Sigmoid colon (tissue), 7 donors: ENCODE measurements around the gene SLC17A2. TPM values are rescaled to one million over a fixed set of nuclear protein-coding genes. Genes with fewer than 3 reads are reported as not detected.

ENCODE experiments used
- DNase-seq: peaks from one replicate; pipeline ENCODE4 v3.0.0-alpha.2; 2019
- H3K27ac ChIP-seq, 4 donors: fragments of 200-600 bp; sonication (generic); one replicate each; pipeline ENCODE4 v1.5.1; 2016 to 2019; ENCODE audit warnings: mild to moderate bottlenecking in 1 of 4
- H3K27me3 ChIP-seq, 3 donors: fragments of 200-600 bp; sonication (generic); one replicate each; pipeline ENCODE4 v1.5.1; 2019; ENCODE audit warnings: mild to moderate bottlenecking in 1 of 3
- H3K36me3 ChIP-seq, 4 donors: fragments of 200-600 bp; sonication (generic); one replicate each; pipeline ENCODE4 v1.5.1; 2016 to 2019
- H3K4me1 ChIP-seq, 4 donors: fragments of 200-600 bp; sonication (generic); one replicate each; pipeline ENCODE4 v1.5.1; 2017 to 2019
- H3K4me3 ChIP-seq, 4 donors: fragments of 200-600 bp; sonication (generic); one replicate each; pipeline ENCODE4 v1.5.1; 2017 to 2019; ENCODE audit warnings: mild to moderate bottlenecking in 2 of 4, moderate library complexity in 1 of 4
- H3K9me3 ChIP-seq, 4 donors: fragments of 200-600 bp in 3 of 4; sonication (generic) in 3 of 4; one replicate each; pipeline versions ENCODE4 v1.5.1 to v1.6.1; 2013 to 2019
- CTCF ChIP-seq, 4 experiments: fragments of 450-650 bp in 3 of 4; fragments of 200-600 bp in 1 of 4; IDR thresholded peaks; one replicate each; pipeline ENCODE4 v1.5.1; 2016 to 2019; ENCODE audit warnings: antibody characterized with exemption in 4 of 4, mild to moderate bottlenecking in 3 of 4, moderate library complexity in 2 of 4
- EP300 ChIP-seq, 4 donors: sonication (generic); formaldehyde crosslinking; IDR thresholded peaks; one replicate each; pipeline ENCODE4 v1.6.1; 2017; ENCODE audit warnings: antibody characterized with exemption in 4 of 4
- POLR2A ChIP-seq, 2 donors: fragments of 450-650 bp; IDR thresholded peaks; one replicate each; pipeline ENCODE4 v1.6.1; 2016; ENCODE audit warnings: antibody characterized with exemption in 2 of 2, mild to moderate bottlenecking in 2 of 2, moderate library complexity in 2 of 2
- POLR2AphosphoS5 ChIP-seq, 4 donors: sonication (generic); formaldehyde crosslinking; IDR thresholded peaks; one replicate each; pipeline ENCODE4 v1.6.1; 2017; ENCODE audit warnings: antibody characterized with exemption in 4 of 4
- WGBS, 2 donors: extraction: QIAGEN DNeasy Blood & Tissue Kit; methylation state at CpG; one replicate each; pipeline ENCODE4 v1.1.7; 2013; 5-methylcytosine and 5-hydroxymethylcytosine counted together
- intact Hi-C: fragments of 100-400 bp; cut with DNase I; formaldehyde crosslinking; loops from one replicate; pipeline ENCODE4 v1.15.1; 2023
- polyA plus RNA-seq, 3 donors: library from polyadenylated mRNA; stranded (reverse); fragments of 200-250 nt; gene quantifications; one replicate each; pipeline ENCODE4 v1.2.3, GENCODE V29; 2013
- total RNA-seq, 4 donors: library from RNA; depleted of rRNA; stranded (reverse); fragments of >200 nt; gene quantifications; one replicate each; pipeline ENCODE4 v1.1.0, GENCODE V29; 2016
- donor health status: healthy with polysubstance abuse.
- donor health status: Bipolar disorder and iron deficiency.
- donor health status: healthy.

Gene SLC17A2, protein sequence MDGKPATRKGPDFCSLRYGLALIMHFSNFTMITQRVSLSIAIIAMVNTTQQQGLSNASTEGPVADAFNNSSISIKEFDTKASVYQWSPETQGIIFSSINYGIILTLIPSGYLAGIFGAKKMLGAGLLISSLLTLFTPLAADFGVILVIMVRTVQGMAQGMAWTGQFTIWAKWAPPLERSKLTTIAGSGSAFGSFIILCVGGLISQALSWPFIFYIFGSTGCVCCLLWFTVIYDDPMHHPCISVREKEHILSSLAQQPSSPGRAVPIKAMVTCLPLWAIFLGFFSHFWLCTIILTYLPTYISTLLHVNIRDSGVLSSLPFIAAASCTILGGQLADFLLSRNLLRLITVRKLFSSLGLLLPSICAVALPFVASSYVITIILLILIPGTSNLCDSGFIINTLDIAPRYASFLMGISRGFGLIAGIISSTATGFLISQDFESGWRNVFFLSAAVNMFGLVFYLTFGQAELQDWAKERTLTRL
- total RNA-seq = not detected
- polyA plus RNA-seq = not detected

- Histone ChIP-seq H3K36me3 (no peaks in the 10 kb centered on the region), H3K27me3 (no peaks in the 10 kb centered on the region), H3K27ac (no peak within 1 kb of the TSS), H3K9me3 (no peaks in the 10 kb centered on the region), H3K4me3 (no peak within 1 kb of the TSS), H3K4me1 (no peaks in the 10 kb centered on the region)
- no peak for DNase-seq
- TF ChIP-seq CTCF (IDR thresholded peaks at IDR 0.05) (no peak), EP300 (IDR thresholded peaks at IDR 0.05) (no peak), POLR2AphosphoS5 (IDR thresholded peaks at IDR 0.05) (no peak), POLR2A (IDR thresholded peaks at IDR 0.05) (no peak)
- intact Hi-C loops = no loop called here
- WGBS, 2 donors = 80 to 86% methylated on average over 9 of the region's 9 CpGs
Measured at GRCh38 chr6:25930532-25931410, at the start of gene SLC17A2. Gene SLC17A2 (minus strand): TSS chr6:25930691. CDS start chr6:25925796, 4,895 bp downstream.

GRCh38 chr6:25975923-25976560, 45.6 kb upstream of the SLC17A2 start:
- 95% methylated on average over 5 of the region's 5 CpGs for WGBS, 2 donors
- Histone ChIP-seq H3K4me3 (no peak overlapping the region), H3K27ac (no peak overlapping the region), H3K36me3 (peaks cover 36 to 99% (median 52%) of the 10 kb centered on the region in 4 donors), H3K9me3 (no peaks in the 10 kb centered on the region), H3K4me1 (peaks cover 0 to 9% (median 2%) of the 10 kb centered on the region in 4 donors), H3K27me3 (no peaks in the 10 kb centered on the region)
- TF ChIP-seq EP300 (IDR thresholded peaks at IDR 0.05) = no peak
- DNase-seq = no peak
- intact Hi-C loops = no loop called here

GRCh38 chr6:25973923-25974555, 43.5 kb upstream of the SLC17A2 start:
- WGBS, 2 donors = 95% methylated on average over 2 of the region's 2 CpGs
- no peak overlapping the region for H3K4me3 ChIP-seq
- peaks cover 40 to 99% (median 54%) of the 10 kb centered on the region in 4 donors for H3K36me3 ChIP-seq
- H3K9me3 ChIP-seq = no peaks in the 10 kb centered on the region
- TF ChIP-seq POLR2A (IDR thresholded peaks at IDR 0.05) (no peak), POLR2AphosphoS5 (IDR thresholded peaks at IDR 0.05) (no peak)
- no peak for DNase-seq
- intact Hi-C loops = no loop called here
- H3K27ac ChIP-seq = no peak overlapping the region
- peaks cover 0 to 14% (median 6%) of the 10 kb centered on the region in 4 donors for H3K4me1 ChIP-seq
- H3K27me3 ChIP-seq = no peaks in the 10 kb centered on the region

GRCh38 chr6:25972902-25973301, 42.4 kb upstream of the SLC17A2 start:
- H3K27ac ChIP-seq = no peak overlapping the region
- no peaks in the 10 kb centered on the region for H3K9me3 ChIP-seq
- H3K4me1 ChIP-seq = peaks cover 0 to 25% (median 16%) of the 10 kb centered on the region in 4 donors
- TF ChIP-seq EP300 (IDR thresholded peaks at IDR 0.05) (no peak), CTCF (IDR thresholded peaks at IDR 0.05) (no peak)
- H3K36me3 ChIP-seq = peaks cover 37 to 99% (median 50%) of the 10 kb centered on the region in 4 donors
- no peak for DNase-seq
- no peak overlapping the region for H3K4me3 ChIP-seq
- intact Hi-C loops = no loop called here
- 96% methylated on average over 5 of the region's 5 CpGs for WGBS, 2 donors
- no peaks in the 10 kb centered on the region for H3K27me3 ChIP-seq

GRCh38 chr6:25972128-25972527, 41.6 kb upstream of the SLC17A2 start:
- WGBS, 2 donors = 91 to 97% methylated on average over 1 of the region's 1 CpG
- Histone ChIP-seq H3K9me3 (no peaks in the 10 kb centered on the region), H3K36me3 (peaks cover 37 to 94% (median 49%) of the 10 kb centered on the region in 4 donors), H3K4me3 (no peak overlapping the region), H3K4me1 (peaks cover 0 to 33% (median 22%) of the 10 kb centered on the region in 4 donors), H3K27ac (no peak overlapping the region), H3K27me3 (no peaks in the 10 kb centered on the region)
- TF ChIP-seq POLR2A (IDR thresholded peaks at IDR 0.05) (no peak), POLR2AphosphoS5 (IDR thresholded peaks at IDR 0.05) (no peak), EP300 (IDR thresholded peaks at IDR 0.05) (no peak), CTCF (IDR thresholded peaks at IDR 0.05) (no peak)
- intact Hi-C loops = no loop called here
- DNase-seq = no peak
